AG04450 (cell line): ENCODE measurements around the gene WDR20. TPM values are rescaled to one million over a fixed set of nuclear protein-coding genes. Genes with fewer than 3 reads are reported as not detected.

Experiments
- CTCF ChIA-PET: fragments of 300-600, 350-600 bp; formaldehyde crosslinking; extraction: SDS; loops from one replicate; lab custom pipeline; 2022; ENCODE audit warnings: antibody characterized with exemption, inconsistent platforms; lab: Charles Lee
- POLR2A ChIA-PET: fragments of 350-600 bp; formaldehyde crosslinking; extraction: SDS; loops from one replicate; lab custom pipeline; 2021; ENCODE audit warnings: antibody characterized with exemption, inconsistent platforms; lab: Yijun Ruan, JAX
- DNase-seq: peaks from one replicate; pipeline ENCODE4 v3.0.0-alpha.2; 2011; ENCODE audit warnings: low read depth, low spot score
- H3K27ac ChIP-seq: one replicate; pipeline ENCODE4 v1.5.1; 2012; ENCODE audit warnings: low read depth, low read length, control low read depth
- H3K27me3 ChIP-seq: one replicate; pipeline ENCODE4 v1.6.0; 2012; ENCODE audit warnings: low read length; ENCODE audit not compliant: control insufficient read depth, insufficient read depth
- H3K4me3 ChIP-seq: 2 replicates; pipeline ENCODE4 v1.5.1; 2011; ENCODE audit warnings: mild to moderate bottlenecking, low read depth, low read length, control low read depth
- H3K9me3 ChIP-seq: 2 replicates; pipeline ENCODE4 v1.5.1; 2012; ENCODE audit warnings: low read length; ENCODE audit not compliant: control insufficient read depth, insufficient read depth
- CTCF ChIP-seq: IDR thresholded peaks from 2 replicates; pipeline ENCODE4 v1.5.1; 2011; ENCODE audit warnings: low read depth, low read length, control low read depth, inconsistent platforms
- polyA plus RNA-seq: library from polyadenylated mRNA; depleted of rRNA; stranded (reverse); fragments of >200 nt; gene quantifications from 2 replicates; pipeline ENCODE4 v1.2.3, GENCODE V29; 2011

The WDR20 gene
- polyA plus RNA-seq, 1 experiment: 16.6 TPM

DNA sequence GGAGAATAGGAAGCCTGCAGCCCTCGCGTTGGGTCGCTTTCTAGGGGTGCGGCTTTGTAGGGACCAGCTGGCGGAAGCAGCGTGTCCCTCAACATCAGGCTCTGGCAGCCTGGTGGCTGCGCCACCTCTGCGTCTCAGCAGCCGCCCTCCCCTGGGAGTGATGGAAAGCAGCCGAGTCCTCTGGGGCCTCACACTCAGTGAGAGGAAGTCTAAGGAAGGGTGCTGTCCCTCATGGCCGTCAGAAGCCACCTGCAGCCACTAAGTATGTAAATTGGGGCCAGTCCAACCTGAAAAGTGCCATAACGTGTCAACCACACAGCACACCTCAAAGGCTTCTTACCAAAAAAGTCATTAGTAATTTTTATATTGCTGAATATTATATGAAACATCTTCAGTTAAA, 80.3 kb downstream of the WDR20 start:
- H3K4me3 ChIP-seq: no peak overlapping the region
- H3K9me3 ChIP-seq: peaks cover 3% of the 10 kb centered on the region; the same call in 1 of the 2 replicates
- no peak for TF ChIP-seq CTCF
- CTCF ChIA-PET: no interaction called here
- H3K27me3 ChIP-seq: no peaks in the 10 kb centered on the region
- POLR2A ChIA-PET: interaction anchor here (0.7 kb wide), 1 partner anchor 75 kb away, joined by 6 read pairs; no protein-coding TSS in a partner anchor
- no peak for DNase-seq
- H3K27ac ChIP-seq: no peak overlapping the region

- no peak overlapping the region for H3K4me3 ChIP-seq
- no peak for TF ChIP-seq CTCF
- no peaks in the 10 kb centered on the region for H3K27me3 ChIP-seq
- DNase-seq: no peak
- H3K9me3 ChIP-seq: peaks cover 3% of the 10 kb centered on the region; the same call in 1 of the 2 replicates
- H3K27ac ChIP-seq: peak overlapping the region; percentile 11
- ChIA-PET POLR2A (no interaction called here), CTCF (interaction anchor here (1.3 kb wide), 1 partner anchor 93 kb away, joined by 4 read pairs; no protein-coding TSS in a partner anchor)
Observed at GRCh38 chr14:102221026-102221425, 81.3 kb downstream of the WDR20 start.

DNA sequence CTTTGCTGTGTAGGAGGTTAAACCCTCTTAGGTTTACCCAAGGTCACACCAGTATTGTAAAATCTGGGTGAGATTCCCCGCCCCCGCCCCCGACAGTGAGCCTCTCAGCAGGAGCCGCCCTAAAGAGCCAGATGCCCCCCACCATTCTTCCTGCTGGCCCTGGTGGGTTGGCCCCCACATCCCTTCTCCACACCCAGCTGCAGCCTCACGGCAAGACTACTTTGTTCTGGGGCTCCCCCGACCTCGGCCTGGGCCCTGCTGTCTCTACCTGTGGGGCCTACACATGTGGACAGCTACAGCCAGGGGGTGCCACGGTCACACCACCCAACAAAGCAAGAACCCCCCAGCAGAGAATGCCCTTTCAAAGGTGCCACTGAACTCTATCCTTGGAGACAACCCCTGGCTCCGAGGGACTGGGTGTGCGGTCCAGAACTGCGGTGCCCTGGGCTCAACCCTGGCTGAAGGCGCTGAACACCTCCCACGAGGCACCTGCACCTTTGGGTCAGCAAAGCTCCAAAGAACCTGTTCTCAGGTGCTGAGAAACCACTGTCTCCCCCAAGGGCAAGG, 82.4 kb downstream of the WDR20 start:
- DNase-seq: no peak
- H3K27ac ChIP-seq: no peak overlapping the region
- ChIA-PET CTCF (interaction anchor here (1.3 kb wide), 1 partner anchor 92 kb away, joined by 4 read pairs; no protein-coding TSS in a partner anchor), POLR2A (no interaction called here)
- no peak for TF ChIP-seq CTCF
- H3K4me3 ChIP-seq: no peak overlapping the region
- H3K27me3 ChIP-seq: no peaks in the 10 kb centered on the region
- peaks cover 3% of the 10 kb centered on the region; the same call in 1 of the 2 replicates for H3K9me3 ChIP-seq

GRCh38 chr14:102222751-102223150, 83.1 kb downstream of the WDR20 start:
- Histone ChIP-seq H3K27me3 (no peaks in the 10 kb centered on the region), H3K27ac (no peak overlapping the region), H3K9me3 (peaks cover 3% of the 10 kb centered on the region; the same call in 1 of the 2 replicates), H3K4me3 (no peak overlapping the region)
- no peak for DNase-seq
- ChIA-PET POLR2A (no interaction called here), CTCF (no interaction called here)
- no peak for TF ChIP-seq CTCF

GRCh38 chr14:102223682-102224081, 84.0 kb downstream of the WDR20 start:
- Histone ChIP-seq H3K9me3 (peaks cover 3% of the 10 kb centered on the region; the same call in 1 of the 2 replicates), H3K27me3 (no peaks in the 10 kb centered on the region), H3K27ac (no peak overlapping the region), H3K4me3 (no peak overlapping the region)
- ChIA-PET CTCF (no interaction called here), POLR2A (interaction anchor here (0.7 kb wide), 1 partner anchor 103 kb away, joined by 4 read pairs; no protein-coding TSS in a partner anchor)
- no peak for DNase-seq
- TF ChIP-seq CTCF: no peak
